CD4-positive, alpha-beta T cell treated with Interleukin-12 subunit alpha and Interleukin-12 subunit beta, for 1 hour (primary cell): ENCODE results near the gene PIP5KL1.

ENCODE experiments used
- DNase-seq: peaks from one replicate; pipeline ENCODE4 v3.0.0-alpha.2; 2020

The PIP5KL1 gene

GRCh38 chr9:127930231-127931091 lies at the start of gene PIP5KL1:
Gene PIP5KL1 (minus strand): TSS chr9:127930777. CDS start chr9:127930752, 25 bp downstream.
- peak; percentile 74 for DNase-seq

- peak; percentile 60 for DNase-seq
Observed at GRCh38 chr9:127980060-127980705, 49.6 kb upstream of the PIP5KL1 start.

- no peak for DNase-seq
Observed at GRCh38 chr9:127979333-127980059, 48.9 kb upstream of the PIP5KL1 start.

GRCh38 chr9:127979015-127979332 lies 48.4 kb upstream of the PIP5KL1 start:
- no peak for DNase-seq

- no peak for DNase-seq
Observed at GRCh38 chr9:127977884-127978647, 47.5 kb upstream of the PIP5KL1 start.

- DNase-seq = no peak
Observed at GRCh38 chr9:127977009-127977883, 46.7 kb upstream of the PIP5KL1 start.

GRCh38 chr9:127976498-127976897 lies 45.9 kb upstream of the PIP5KL1 start:
- peak; percentile 68 for DNase-seq

- no peak for DNase-seq
Observed at GRCh38 chr9:127975376-127976315, 45.1 kb upstream of the PIP5KL1 start.

- no peak for DNase-seq
Observed at GRCh38 chr9:127974769-127975261, 44.2 kb upstream of the PIP5KL1 start.

GRCh38 chr9:127974001-127974768 lies 43.6 kb upstream of the PIP5KL1 start:
- no peak for DNase-seq

GRCh38 chr9:127973169-127974000 lies 42.8 kb upstream of the PIP5KL1 start:
- no peak for DNase-seq

GRCh38 chr9:127972236-127972871 lies 41.8 kb upstream of the PIP5KL1 start:
- no peak for DNase-seq

GRCh38 chr9:127971357-127972235 lies 41.0 kb upstream of the PIP5KL1 start:
- DNase-seq = peak; percentile 48

GRCh38 chr9:127970401-127971313 lies 40.1 kb upstream of the PIP5KL1 start:
- peak; percentile 76 for DNase-seq

- no peak for DNase-seq
Observed at GRCh38 chr9:127968700-127969383, 38.3 kb upstream of the PIP5KL1 start.
